ENCODE measurements around the gene HAGHL. TPM values are rescaled to one million over a fixed set of nuclear protein-coding genes. Genes with fewer than 3 reads are reported as not detected.
A peak's percentile ranks its signal among the peaks of the same experiment; 100 is the strongest.

HAGHL gene
- total and polyA plus RNA-seq, 3 donors from 2014 or later, result 7.2 to 13.7 (median 9.9) TPM

DNA sequence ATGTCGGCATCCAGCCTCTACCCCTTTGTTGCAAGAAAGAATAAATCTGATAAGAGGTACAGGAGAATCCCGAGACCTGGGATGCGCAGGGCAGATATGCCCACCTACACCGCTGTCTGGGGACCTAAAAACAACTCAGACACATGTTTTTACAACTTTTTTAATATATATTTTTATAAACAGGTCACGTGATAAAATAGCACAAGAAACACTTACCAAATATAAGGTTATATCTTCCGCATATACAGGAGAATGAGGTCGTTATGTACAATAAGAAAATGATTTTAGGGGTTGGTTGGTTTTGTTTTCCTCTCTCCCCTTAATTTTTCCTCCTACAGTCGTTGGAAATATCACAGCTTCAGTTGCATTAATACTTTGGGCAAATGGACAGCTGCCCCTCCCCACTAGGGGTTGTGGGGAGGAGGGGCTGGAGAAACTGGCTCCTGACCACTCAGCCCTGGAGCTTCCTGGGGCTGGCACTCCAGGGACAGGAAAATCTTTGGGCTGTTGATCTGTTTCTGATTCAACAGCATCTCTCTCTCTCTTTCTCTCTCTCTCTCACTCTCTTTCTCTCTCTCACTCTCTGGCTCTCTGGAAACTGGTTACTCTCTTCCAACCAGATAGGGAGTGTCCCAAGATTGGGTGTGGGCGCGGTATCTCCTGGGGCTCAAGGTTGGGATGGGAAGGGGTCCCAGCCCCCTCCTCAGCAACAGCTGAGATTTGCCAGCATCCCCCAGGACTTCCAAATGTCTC is 34.4 kb upstream of the HAGHL start:
- H3K4me3 ChIP-seq, result no peak overlapping the region
- H3K36me3 ChIP-seq (ENCODE audit: low read depth, missing control alignments), result no peaks in the 10 kb centered on the region
- WGBS, 2 donors, result 72 to 74% methylated on average over 10 of the region's 10 CpGs
- H3K27me3 ChIP-seq, result no peaks in the 10 kb centered on the region
- H3K27ac ChIP-seq, result no peak overlapping the region
- intact Hi-C loops (cut with DNase I; ENCODE audit: low total_unique reads), result no loop called here
- no peaks in the 10 kb centered on the region for H3K9me3 ChIP-seq
- TF ChIP-seq, protein P1, sequence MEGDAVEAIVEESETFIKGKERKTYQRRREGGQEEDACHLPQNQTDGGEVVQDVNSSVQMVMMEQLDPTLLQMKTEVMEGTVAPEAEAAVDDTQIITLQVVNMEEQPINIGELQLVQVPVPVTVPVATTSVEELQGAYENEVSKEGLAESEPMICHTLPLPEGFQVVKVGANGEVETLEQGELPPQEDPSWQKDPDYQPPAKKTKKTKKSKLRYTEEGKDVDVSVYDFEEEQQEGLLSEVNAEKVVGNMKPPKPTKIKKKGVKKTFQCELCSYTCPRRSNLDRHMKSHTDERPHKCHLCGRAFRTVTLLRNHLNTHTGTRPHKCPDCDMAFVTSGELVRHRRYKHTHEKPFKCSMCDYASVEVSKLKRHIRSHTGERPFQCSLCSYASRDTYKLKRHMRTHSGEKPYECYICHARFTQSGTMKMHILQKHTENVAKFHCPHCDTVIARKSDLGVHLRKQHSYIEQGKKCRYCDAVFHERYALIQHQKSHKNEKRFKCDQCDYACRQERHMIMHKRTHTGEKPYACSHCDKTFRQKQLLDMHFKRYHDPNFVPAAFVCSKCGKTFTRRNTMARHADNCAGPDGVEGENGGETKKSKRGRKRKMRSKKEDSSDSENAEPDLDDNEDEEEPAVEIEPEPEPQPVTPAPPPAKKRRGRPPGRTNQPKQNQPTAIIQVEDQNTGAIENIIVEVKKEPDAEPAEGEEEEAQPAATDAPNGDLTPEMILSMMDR (IDR thresholded peaks at IDR 0.05), result no peak
- TF ChIP-seq POLR2A (IDR thresholded peaks at IDR 0.05), result no peak
- DNase-seq, result no peak
- peaks cover 19% of the 10 kb centered on the region for H3K4me1 ChIP-seq

DNA sequence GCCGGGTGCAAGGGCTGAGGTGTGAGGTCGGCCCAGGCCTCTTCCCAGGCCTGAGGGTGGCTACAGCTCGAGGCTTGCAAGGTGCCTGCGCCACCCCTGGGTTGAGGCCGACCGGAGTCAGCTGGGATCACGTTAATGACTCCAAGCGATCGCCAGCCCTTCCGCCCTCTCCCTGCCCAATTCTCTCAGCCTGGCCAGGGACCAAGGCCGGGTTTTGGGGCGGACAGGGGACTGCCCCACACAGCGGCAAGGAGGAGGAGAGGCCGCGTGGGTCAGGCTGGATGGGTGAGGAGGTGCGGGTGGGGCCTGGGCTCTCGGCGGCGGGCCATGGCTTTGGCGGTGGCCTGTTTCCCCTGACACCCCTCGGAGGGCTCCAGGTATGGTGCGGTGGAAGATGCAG is 33.5 kb upstream of the HAGHL start:
- Histone ChIP-seq H3K36me3 (ENCODE audit: low read depth, missing control alignments) (no peaks in the 10 kb centered on the region), H3K27ac (no peak overlapping the region), H3K9me3 (no peaks in the 10 kb centered on the region), H3K27me3 (no peaks in the 10 kb centered on the region), H3K4me1 (peaks cover 19% of the 10 kb centered on the region), H3K4me3 (no peak overlapping the region)
- TF ChIP-seq POLR2A (IDR thresholded peaks at IDR 0.05), result no peak
- TF ChIP-seq, protein P1 (IDR thresholded peaks at IDR 0.05), result no peak
- WGBS, 2 donors, result 19 to 25% methylated on average over 10 to 22 of the region's 22 CpGs
- no peak for DNase-seq
- intact Hi-C loops (cut with DNase I; ENCODE audit: low total_unique reads), result no loop called here

DNA sequence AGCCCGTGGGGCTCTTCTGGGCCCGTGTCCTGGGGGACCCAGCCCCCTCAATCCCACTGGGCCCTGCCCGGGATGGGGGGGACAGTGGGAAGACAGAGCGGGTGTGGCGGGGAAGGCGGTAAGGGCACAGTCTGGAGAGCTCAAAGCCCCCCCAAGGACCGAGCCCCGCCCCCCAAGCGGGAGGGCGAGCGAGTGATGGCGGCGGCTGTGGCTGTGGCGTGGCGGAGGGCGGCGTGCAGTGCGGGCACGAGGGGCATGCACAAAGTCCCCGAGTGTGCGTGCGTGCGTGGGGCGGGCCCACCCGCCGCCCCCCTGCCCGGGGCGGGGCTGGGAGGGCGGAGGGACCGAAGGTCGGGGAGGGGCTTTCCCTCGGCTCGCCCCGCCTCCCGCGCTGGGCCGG is 33.1 kb upstream of the HAGHL start:
- intact Hi-C loops (cut with DNase I; ENCODE audit: low total_unique reads), result no loop called here
- no peak for DNase-seq
- Histone ChIP-seq H3K4me1 (peaks cover 19% of the 10 kb centered on the region), H3K27me3 (no peaks in the 10 kb centered on the region), H3K27ac (no peak overlapping the region), H3K4me3 (no peak overlapping the region), H3K9me3 (no peaks in the 10 kb centered on the region), H3K36me3 (ENCODE audit: low read depth, missing control alignments) (no peaks in the 10 kb centered on the region)
- 2 to 6% methylated on average over 19 to 23 of the region's 37 CpGs for WGBS, 2 donors
- no peak for TF ChIP-seq POLR2A (IDR thresholded peaks at IDR 0.05)
- TF ChIP-seq, protein P1 (IDR thresholded peaks at IDR 0.05), result no peak

DNA sequence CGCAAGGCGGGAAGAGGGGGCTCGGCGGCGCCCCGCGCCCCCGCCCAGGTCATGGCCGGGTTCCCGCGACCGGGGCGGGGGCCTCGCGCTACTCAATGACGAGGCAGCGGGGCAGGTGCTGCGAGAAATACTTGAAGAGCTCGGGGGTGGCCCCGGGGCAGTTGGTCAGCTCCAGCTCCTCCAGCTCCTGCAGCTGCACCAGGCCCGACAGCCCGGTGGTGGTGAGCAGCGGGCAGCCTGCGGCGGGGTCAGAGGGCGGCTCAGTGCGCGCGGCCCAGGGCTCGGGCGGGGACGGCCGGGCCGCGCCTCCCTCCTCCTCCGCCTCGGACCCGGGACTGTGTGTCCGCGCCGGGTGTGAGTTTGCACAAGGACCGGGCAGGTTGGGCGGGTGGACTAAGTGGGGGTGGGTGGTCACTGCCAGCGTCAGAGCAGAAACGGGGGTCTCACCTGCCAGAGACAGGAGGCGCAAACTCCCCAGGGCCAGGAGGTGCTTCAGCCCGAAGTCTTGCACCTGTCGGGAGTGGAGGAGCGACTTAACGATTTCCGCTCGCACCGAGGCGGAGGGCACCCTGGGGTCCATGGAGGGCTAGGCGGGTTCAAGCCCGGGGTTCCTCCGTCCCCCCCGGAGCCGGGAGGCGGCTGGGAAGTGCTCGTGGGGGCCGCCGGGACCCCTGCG is 32.6 kb upstream of the HAGHL start:
- WGBS, 2 donors, result 0 to 4% methylated on average over 13 to 31 of the region's 64 CpGs
- Histone ChIP-seq H3K9me3 (no peaks in the 10 kb centered on the region), H3K27me3 (no peaks in the 10 kb centered on the region), H3K36me3 (ENCODE audit: low read depth, missing control alignments) (no peaks in the 10 kb centered on the region), H3K4me1 (peaks cover 14% of the 10 kb centered on the region), H3K4me3 (peak overlapping the region in 1 of 2 donors; percentile 49), H3K27ac (no peak overlapping the region)
- no peak for DNase-seq
- TF ChIP-seq, protein P1 (IDR thresholded peaks at IDR 0.05), result no peak
- no peak for TF ChIP-seq POLR2A (IDR thresholded peaks at IDR 0.05)
- intact Hi-C loops (cut with DNase I; ENCODE audit: low total_unique reads), result no loop called here
